Esophagus mucosa (tissue), 1 donor: ENCODE measurements around the gene OSBPL10. TPM values are rescaled to one million over a fixed set of nuclear protein-coding genes. Genes with fewer than 3 reads are reported as not detected.

Experiments
- ATAC-seq: fragments of 200-7000 bp; cut with Tn5 transposase; one replicate; pipeline ENCODE4 v1.9.1; 2020
- total RNA-seq: library from RNA; stranded (reverse); gene quantifications from one replicate; pipeline ENCODE4 v1.2.4, GENCODE V29; 2023
- donor health status: DM: yes; HTN: yes; CAD: no.

Gene OSBPL10
- total RNA-seq, 1 donor from 2014 or later: 29.1 TPM

DNA sequence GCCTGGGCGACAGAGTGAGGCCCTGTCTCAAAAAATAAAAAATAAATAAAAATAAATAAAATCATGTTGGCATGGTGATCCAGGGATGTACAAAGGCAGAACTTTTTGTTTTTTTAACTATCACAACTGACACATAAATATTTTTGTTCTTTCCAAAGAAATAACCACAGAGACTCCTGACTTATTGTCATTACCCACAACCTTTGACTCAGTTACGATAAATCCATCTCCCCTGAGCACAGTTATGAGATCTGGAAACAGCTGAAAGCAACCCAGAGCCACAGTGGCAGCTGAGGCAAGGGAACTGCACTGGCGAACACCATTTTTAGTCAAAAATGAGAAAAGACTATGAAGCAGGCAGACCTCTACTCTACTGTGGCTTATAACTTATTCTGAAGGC lies 24.0 kb downstream of the OSBPL10 start:
- no peak for ATAC-seq

DNA sequence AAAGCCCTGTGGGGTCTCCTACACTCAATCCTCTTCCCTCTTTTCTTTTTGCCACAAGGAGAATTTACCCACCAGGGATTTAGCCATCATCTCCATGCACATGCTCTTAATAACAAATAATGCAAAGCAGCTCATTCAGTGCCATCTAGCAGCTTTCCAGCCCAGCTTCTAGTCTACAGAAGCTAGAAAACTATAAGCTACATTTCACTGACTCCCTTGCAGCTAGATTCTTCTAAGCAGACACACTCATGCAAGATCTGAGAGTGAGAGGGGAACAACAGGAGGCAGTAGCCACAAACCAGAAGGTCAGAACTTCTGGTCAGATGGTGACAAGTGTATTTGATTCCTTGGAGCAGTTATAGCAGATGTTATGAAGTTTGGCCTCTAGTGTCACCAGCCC lies 25.5 kb downstream of the OSBPL10 start:
- ATAC-seq: no peak

DNA sequence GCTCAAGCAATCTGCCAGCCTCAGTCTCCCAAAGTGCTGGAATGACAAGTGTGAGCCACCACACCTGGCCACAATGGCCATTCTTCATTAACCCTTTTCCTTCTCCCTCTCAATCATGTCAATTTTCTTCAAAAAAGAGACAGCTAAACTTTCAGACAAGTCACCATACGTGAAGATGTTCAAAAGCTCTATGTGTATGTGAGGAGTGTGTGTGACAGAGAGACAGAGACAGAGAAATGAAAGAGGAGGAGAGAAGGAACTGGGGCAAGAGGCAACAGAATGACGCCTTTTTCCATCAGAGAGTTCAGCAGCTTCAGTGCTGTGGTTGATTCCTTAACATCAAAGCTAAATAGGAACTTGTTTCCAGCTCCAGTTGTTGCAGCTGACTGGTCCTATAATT lies 27.4 kb downstream of the OSBPL10 start:
- no peak for ATAC-seq

DNA sequence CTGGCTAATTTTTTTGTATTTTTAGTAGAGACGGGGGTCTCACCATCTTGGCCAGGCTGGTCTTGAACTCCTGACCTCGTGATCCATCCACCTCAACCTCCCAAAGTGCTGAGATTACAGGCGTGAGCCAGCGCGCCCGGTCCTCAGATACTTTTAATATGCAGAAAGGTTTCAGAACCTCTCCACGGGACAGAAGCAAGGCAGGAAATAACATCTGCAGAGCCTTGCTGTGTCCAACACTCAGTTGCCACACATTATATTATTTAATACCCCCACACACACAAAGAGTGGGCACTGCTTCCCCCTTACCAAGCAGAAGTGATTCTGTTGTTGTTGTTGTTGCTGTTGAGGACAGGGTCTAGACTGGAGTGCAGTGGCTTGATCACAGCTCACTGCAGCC lies 28.0 kb downstream of the OSBPL10 start:
- peak; percentile 23 for ATAC-seq

DNA sequence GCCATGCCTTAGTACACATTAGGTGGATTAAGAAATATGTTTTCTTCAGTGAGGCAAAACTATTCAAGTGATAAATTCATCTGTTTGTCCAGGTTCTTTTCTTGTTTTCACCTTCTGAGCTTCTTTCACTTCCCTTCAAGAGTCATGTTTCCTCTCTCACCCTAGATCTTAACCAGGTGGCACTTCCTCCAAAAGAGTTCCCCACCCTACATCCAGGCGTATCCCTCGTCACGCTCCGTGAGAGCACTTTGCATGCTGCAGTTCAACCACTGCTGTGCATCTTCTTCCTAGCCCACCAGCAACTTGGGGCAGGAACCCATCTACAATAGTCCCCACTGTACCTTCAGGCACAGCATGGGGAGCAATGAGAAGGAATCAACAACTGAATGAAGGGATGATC lies 28.9 kb downstream of the OSBPL10 start:
- ATAC-seq: peak; percentile 49

DNA sequence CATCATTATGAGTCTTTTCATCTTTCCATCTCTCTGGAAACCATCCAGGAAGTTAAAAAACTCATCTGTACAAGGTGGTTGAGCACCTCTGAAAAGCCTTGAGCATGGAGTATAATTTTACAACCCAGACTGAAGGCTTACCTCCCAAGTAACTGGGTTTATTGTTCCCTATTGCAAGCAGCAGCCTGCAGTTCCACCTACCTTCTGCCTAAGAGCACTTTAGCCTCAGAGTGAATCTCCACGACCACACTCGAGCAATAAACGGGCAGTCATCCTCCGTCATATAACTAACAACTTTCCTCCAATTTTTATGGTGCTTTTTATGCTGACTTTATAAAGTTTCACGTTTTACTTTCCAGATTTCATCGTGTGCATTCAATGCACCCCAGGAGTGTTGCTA lies 32.8 kb downstream of the OSBPL10 start:
- no peak for ATAC-seq

DNA sequence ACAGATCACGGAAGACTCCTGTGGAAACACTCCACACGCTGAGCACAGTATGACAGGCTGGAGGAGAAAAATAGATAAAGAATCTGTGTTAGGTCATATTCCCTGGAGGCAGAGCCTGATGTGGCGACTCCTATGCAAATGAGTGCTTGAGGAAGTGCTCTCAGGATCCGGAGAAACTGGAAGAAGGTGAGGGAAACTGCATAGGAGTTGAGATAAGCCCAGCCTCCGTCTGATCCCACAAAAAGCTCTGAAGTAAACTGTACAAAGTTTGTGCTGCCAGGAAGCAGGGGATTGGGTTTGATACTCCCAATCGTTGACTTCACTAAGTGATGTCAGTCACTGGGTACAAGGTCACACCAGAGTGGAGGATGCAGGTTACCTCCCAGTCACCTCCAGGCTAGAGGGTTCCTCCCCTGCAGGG lies 33.4 kb downstream of the OSBPL10 start:
- ATAC-seq: peak; percentile 72

DNA sequence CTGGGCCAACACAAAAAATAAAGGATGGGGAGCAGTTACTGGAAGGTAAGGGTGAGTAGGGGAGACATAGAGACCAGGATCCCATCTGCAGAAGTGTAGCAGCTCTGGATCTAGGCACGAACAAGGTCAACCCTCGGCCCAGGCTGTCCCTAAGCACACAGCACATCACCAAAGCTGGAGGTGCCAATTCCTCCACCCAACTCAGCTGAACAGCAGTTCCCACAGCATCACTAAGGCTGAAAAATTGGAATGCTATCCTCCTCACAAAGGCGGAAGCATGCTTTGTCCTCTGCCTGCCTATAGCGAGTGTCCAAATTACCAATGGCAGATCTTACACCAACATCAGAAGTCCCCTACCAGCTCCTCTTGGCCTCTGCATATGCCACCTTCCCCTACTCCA lies 33.9 kb downstream of the OSBPL10 start:
- ATAC-seq: peak; percentile 6

DNA sequence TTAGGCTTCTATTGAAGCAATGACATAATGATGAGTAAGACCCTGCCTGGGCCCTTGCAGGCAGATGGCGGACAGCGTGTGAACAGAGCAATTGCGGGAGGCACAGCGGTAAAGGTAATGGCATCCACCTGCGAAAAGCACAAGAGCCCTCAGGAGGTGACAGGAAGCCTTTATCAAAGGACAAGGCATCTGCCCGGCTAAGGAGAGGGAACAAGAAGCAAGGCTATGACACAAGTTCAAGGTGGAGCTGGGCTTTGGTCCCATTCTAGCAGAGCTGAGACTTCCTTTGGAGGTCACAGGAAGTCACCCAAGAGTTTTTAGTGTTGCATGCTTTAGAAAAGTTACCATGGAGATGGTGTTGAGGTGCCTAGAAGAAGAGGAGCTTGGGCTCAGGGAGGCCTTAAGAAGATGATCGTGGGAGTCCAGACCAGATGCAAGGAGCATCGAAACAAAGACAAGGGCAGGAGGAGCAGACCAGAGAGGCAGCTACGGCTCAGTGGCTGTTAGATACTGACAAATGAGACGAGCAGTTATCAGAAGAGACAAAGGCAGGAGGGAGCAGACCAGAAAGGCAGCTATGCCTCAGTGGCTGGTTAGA lies 34.5 kb downstream of the OSBPL10 start:
- ATAC-seq: no peak

DNA sequence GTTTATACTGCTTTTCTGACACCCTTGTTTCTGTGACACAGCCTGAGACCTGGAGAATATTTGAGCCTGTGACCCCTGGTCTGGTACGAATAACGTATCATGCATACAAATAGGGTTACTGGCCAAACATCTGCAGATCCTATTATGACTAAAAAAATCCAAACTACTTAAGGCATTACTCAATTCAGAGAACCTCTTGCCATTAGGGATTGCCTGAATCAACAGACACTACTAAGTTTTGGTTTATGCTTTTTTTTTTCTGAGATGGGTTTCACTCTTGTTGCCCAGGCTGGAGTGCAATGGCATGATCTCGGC lies 35.4 kb downstream of the OSBPL10 start:
- no peak for ATAC-seq

DNA sequence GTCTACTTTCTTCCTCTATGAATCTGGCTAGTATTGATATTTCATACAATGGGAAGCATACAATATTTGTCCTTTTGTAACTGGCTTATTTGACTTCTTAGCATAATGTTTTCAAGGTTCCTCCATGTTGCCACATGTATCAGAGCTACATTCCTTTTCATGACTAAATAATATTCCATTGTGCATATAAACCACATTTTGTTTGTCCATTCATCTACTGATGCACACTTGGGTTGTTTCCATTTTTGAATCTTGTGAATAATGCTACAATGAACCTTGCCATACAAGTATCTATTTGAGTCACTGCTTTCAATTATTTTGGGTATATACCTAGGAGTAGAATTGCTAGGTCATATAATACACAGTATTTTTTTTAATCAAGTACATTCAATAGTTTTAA lies 38.0 kb downstream of the OSBPL10 start:
- peak; percentile 52 for ATAC-seq

DNA sequence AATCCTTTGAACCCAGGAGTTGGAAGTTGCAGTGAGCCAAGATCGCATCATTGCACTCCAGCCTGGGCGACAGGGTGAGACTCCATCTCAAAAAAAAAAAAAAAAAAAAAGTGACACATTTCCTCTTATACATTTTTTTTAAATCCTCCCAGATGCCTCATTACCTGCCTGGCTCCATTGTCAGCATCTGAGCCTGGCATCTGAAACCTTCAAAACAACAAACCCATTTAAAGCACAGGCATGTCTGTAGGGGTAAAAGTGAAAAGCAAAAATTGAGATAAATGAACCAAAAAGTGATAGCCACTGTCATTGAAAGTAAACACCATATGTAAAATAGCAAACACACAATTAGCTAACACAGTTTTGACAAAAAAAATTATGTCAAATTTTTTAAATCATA lies 38.6 kb downstream of the OSBPL10 start:
- no peak for ATAC-seq

DNA sequence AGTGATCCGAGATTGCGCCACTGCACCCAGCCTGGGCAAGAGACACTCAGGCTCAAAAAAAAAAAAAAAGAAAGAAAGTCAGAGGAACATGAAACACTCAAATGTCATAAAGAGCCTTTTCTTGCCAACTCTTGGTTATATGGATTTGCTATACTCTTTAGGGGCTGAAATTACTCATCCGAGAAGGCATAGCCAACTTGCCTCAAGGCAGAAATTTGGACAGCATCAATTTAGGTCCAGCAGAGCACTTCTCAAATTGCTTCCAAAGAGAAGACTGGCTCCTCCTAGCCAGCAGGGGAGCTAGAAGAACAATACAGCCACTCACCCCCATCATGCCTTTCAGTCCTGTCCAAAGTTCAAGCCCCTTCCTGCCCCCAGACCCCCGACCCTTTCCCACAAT lies 43.8 kb downstream of the OSBPL10 start:
- no peak for ATAC-seq

DNA sequence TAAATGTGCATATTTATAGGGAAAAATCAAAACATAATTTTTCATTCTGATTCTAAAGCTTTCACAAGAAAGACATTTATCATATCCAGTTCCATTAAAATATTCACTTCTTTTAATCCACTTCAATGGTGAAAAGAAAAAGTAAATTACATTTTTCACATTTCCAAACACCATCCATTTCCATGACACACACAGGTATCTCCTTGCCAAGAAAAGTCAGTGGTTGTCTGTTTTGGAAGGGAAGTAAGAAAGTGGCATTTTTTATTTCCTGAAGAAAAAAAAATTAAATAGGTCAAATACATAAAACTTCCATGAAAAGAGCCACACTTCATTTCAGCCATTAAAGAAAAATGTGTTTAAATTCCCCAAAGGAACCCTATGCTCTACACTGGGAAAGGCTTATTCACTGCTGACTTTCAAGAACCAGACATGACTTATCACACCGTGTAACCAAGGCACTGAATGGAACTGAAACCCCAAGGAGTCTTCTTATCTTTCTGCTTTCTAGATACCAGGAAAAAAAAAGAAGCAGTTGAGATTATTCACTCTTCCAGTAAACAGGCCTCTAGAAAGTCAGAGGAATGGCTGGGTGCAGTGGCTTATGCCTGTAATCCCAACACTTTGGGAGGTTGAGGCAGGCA lies 44.5 kb downstream of the OSBPL10 start:
- no peak for ATAC-seq

DNA sequence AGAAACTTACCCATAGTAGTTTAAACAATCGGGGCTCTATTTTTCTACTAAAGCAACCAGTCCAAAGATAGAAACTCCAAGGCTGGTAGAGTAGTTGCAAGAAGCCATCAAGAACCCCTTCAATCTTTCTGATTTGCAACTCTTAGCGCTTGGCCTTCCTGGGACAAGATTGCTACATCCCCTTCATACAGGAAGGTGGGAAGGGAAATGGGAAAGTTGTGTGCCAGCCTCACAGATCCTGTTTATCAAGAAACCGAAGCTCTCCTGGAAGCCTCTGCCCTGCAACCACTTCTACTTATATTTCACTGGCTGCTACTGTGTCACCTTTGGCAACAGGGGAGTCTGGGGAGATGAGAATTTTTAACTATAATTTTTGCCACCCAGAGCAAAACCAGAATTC lies 46.2 kb downstream of the OSBPL10 start:
- ATAC-seq: peak; percentile 52

DNA sequence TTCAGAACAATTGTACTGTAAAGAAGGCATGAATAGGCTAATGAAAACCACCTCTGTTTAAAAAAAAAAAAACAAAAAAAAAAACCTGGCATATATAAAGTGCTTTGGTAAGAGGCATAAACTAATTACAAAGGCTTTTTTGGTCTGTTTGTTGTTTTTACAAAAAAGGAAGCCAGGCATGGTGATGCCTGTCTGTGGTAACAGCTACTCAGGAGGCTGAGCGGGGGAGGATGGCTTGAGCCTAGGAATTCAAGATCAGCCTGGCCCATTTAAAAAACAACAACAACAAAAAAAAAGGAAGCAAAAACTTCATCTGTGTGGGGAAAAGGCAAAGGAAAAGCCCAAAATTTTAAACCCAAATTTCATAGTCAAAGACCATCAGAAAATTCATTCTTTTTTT lies 47.0 kb downstream of the OSBPL10 start:
- ATAC-seq: no peak

DNA sequence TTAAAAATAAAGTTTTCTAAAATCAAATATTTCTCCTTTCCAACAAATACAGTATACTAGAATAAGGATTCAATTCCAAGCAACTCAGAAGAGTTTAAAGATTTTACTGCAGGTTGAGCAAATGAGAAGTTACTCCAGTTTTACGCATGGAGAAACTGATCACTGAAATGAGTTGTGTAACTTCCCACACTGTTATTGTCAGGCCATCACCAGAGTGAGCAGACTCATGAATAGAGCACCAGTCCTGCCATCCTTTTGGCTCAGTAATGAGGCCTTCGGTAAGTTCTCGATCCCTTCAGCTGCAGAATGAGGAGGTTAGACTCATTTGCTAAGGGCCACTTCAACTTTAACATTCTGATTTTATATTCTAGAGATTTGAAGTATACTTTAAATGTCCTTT lies 48.1 kb downstream of the OSBPL10 start:
- no peak for ATAC-seq

DNA sequence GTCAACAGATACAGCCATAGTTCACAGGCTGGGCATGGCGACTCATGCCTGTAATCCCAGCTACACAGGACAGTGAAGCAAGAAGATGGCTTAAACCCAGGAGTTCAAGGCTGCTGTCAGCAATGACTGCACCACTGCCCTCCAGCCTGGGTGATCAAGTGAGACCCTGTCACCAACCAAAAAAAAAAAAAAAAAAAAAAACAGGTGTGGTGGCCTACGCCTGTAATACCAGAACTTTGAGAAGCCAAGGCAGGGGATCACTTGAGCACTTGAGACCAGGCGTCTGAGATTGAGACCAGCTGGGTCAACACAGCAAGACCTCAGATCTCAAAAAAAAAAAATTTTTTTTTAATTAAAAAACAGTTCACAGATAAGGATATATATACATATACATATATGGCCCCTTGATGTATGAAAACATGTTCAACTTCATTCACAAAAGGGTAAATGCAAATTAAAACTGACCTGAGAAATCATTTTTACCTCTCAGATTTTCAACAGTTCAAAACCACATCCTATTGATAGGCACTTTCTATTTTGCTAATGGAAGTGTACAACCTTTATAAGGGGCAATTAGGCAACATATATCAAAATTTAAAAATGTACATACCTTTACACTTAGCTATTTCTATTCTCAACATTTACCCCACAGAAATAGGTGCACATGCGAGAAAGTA lies 51.1 kb downstream of the OSBPL10 start:
- no peak for ATAC-seq

DNA sequence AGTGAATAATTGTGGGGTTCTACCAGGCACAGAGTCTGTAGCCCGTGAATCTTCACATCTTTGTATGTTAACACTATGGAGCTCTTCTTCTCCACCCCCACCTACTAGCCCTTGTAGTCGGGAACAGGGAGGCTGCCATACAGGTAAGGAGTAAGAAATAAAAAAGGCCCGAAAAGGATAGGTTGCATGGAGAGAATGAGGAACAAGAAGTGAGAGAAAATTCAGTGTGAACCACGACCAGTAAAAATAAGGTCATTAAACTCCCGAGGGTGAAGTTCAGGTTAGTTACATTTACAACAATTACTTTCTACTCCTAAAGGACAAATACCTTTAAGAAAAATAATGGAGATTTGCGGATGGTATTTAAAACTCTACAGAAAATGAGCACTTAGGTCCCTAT lies 53.3 kb downstream of the OSBPL10 start:
- ATAC-seq: no peak

DNA sequence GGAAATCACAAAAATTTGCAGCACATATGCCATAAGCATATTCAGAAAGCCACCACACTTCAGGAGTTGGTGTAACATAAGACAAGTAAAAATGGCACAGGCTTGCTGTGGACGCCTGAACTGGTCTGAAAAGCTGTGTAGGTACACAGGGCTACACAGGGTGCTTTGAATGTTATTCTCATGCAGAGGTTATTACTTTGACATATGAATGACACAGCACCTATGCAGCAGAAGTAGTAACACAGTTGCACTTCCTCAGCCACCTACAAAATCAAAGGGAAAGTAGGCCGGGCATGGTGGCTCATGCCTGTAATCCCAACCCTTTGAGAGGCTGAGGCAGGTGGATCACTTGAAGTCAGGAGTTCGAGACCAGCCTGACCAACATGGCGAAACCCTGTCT lies 54.5 kb downstream of the OSBPL10 start:
- no peak for ATAC-seq

DNA sequence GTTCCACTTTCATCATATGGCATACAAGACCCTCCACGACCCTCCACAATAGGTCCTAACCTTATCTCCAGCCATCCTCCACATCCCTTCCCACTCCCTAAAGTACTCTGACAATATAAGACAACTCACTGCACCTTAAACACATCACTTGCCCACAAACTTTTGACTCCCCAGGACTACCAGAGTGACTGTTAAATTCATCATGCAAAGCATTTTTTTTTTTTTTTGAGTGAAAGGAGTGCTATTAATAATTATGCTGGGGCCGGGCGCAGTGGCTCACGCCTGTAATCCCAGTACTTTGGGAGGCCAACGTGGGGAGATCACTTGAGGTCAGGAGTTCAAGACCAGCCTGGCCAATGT lies 55.8 kb downstream of the OSBPL10 start:
- ATAC-seq: peak; percentile 22

DNA sequence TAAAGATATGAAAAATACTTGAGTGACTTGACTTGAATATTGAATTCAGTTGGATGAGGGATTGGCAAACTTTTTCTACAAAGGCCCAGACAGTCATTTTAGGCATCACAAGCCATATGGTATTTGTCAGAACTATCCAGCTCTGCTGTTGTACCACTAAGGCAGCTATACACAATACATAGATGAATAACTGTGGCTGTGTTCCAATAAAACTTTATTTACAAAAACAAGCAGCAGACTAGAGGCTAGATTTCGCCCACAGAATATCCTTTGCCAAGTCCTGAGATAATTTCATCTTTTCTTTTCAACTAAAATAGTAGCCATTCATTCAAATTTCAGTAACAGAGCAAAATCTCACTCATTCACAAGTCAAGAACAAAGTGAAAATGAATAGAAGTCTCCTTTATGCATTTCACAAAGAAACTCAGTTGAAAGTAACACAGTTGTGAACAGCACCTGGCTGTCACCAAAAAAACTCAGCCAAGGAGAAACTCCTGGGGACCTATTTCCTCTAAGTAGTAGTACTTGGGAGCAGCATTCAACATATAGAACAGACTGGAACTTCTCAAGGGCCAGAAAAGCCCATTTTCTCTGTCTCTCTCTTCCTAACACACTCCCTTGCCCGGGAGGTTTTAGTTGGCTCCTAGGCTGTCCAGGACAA lies 56.3 kb downstream of the OSBPL10 start:
- no peak for ATAC-seq

DNA sequence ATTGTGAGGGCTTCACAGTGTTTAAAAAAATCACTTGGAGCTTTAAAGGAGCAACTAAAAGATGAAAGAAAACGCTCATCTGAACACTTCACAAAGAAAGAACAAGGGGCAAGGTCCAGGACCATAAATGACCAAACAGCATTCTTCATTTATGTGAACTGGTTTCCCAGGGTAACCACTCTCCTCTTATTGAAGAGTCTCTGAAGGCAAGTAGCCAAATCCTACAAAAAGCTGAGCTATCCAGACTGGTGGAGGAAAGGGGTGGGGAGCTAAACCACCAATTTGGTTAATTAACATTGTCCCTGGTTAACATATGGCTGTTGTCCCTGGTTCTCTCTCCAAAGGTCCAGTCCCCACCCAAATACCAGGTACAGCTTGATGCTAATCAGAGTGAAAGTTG lies 58.1 kb downstream of the OSBPL10 start:
- ATAC-seq: no peak

DNA sequence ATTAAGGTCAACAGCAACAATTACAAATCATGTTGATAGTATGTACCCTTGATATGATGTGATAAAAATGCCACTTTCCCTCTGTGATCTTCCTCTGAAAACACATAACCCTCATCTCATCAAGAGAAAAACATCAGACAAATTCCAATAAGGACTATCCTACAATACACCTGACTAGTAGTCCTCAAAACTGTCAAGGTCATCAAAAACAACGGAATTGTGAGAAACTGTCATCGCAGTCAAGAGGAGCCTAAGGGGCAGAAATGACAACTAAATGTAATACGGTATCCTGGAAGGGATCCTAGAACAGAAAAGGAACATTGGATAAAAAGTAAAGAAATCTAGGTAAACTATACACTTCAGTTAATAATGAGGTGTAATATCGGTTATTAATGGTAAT lies 59.2 kb downstream of the OSBPL10 start:
- no peak for ATAC-seq
